Measurements from ENCODE around the gene ARRB2. TPM values are rescaled to one million over a fixed set of nuclear protein-coding genes. Genes with fewer than 3 reads are reported as not detected.
"Not testable (repeated sequence)": the region's sequence is repeated elsewhere in the genome, so short reads cannot be mapped to it uniquely, and the experiment has no call there.

Gene ARRB2
- total RNA-seq, 2 donors from 2014 or later: 9.0 to 22.9 TPM

DNA sequence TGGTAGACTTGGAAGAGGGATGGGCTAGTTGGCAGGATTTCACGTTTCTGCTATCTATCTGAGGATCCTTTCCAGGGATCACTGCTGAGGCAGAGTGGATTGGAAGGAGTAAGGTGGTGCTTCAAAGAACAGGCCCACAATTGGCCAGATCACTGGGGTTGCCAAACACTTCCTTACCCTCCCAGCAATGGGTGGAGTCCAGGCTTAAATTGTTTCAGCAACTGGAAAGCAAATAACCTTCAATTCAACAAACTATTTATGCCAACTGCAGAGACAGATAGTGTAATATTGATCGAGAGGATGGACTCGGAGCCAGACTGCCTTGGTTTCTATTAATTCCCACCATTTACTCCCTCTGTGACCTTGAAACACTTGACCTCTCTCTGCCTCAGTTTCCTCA, 2.1 kb downstream of the ARRB2 start:
- H3K9me3 ChIP-seq: no peaks in the 10 kb centered on the region
- H3K36me3 ChIP-seq: peaks cover 4% of the 10 kb centered on the region
- TF ChIP-seq, protein P1, sequence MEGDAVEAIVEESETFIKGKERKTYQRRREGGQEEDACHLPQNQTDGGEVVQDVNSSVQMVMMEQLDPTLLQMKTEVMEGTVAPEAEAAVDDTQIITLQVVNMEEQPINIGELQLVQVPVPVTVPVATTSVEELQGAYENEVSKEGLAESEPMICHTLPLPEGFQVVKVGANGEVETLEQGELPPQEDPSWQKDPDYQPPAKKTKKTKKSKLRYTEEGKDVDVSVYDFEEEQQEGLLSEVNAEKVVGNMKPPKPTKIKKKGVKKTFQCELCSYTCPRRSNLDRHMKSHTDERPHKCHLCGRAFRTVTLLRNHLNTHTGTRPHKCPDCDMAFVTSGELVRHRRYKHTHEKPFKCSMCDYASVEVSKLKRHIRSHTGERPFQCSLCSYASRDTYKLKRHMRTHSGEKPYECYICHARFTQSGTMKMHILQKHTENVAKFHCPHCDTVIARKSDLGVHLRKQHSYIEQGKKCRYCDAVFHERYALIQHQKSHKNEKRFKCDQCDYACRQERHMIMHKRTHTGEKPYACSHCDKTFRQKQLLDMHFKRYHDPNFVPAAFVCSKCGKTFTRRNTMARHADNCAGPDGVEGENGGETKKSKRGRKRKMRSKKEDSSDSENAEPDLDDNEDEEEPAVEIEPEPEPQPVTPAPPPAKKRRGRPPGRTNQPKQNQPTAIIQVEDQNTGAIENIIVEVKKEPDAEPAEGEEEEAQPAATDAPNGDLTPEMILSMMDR (IDR thresholded peaks at IDR 0.05): no peak
- H3K27me3 ChIP-seq: no peaks in the 10 kb centered on the region
- no peak overlapping the region for H3K4me3 ChIP-seq
- H3K27ac ChIP-seq: peak overlapping the region in 1 of 2 donors; percentile 83
- no peak for DNase-seq (ENCODE audit: low spot score)
- peaks cover 0 to 11% of the 10 kb centered on the region in 2 donors for H3K4me1 ChIP-seq

DNA sequence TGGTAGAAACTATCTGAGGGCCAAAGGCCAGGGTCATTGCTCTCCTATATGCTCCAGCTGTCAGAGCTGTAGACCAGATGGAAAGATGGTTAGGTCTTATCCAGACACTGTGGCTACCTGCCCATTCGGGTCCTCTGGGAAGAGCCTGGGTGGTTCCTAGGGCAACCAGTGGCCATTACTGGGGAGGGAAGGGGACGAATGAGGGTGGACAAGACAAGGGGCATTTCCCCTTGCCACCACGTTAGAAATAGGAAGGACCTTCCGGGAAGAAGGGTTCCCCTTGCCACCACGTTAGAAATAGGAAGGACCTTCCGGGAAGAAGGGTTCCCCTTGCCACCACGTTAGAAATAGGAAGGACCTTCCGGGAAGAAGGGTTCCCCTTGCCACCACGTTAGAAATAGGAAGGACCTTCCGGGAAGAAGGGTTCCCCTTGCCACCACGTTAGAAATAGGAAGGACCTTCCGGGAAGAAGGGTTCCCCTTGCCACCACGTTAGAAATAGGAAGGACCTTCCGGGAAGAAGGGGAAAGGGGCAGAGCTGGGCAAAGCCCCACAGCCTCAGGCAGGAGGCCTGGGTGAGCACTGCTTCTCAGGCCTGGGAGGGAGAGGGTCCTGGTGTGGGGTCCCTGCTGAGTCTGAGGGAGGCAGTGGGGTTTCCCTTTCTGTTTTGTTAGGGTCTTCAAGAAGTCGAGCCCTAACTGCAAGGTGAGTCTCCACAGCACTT, 4.1 kb downstream of the ARRB2 start:
- H3K4me1 ChIP-seq: peaks cover 0 to 11% of the 10 kb centered on the region in 2 donors
- H3K27ac ChIP-seq; H3K36me3 ChIP-seq; H3K27me3 ChIP-seq; H3K4me3 ChIP-seq; H3K9me3 ChIP-seq; DNase-seq (ENCODE audit: low spot score): not testable (repeated sequence)

DNA sequence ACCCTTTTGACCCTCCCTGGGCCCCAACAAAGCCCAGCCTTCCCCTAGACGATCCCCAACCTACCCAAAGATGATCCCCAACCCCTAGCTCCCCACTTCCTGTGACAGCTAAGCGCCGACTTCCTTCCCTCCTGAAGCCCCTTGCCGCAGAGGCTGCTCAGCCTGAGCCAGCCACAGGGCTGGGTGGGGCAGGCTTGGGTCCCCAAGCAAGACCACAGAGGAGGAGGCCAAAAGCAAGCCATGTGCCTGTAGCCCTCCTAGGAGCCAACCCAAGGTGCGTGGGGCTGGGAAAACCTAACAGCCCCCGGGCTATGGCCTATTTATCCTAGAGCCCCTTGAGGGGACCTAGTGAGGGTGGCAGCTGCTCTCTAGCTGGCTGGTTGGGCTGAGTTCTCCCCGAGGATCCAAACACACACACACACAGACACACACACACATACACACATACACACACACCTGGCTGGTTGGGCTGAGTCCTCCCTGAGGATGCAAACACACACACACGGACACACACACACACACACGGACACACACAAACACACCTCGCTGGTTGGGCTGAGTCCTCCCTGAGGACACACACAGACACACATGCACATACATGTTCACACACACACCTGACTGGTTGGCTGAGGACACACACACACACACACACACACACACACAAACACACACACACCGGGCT, 4.8 kb downstream of the ARRB2 start:
- Histone ChIP-seq H3K27me3 (no peaks in the 10 kb centered on the region), H3K27ac (no peak overlapping the region), H3K4me3 (no peak overlapping the region), H3K4me1 (peaks cover 0 to 16% of the 10 kb centered on the region in 2 donors), H3K9me3 (no peaks in the 10 kb centered on the region), H3K36me3 (peaks cover 10% of the 10 kb centered on the region)
- no peak for DNase-seq (ENCODE audit: low spot score)
- TF ChIP-seq, protein P1 (IDR thresholded peaks at IDR 0.05): no peak

DNA sequence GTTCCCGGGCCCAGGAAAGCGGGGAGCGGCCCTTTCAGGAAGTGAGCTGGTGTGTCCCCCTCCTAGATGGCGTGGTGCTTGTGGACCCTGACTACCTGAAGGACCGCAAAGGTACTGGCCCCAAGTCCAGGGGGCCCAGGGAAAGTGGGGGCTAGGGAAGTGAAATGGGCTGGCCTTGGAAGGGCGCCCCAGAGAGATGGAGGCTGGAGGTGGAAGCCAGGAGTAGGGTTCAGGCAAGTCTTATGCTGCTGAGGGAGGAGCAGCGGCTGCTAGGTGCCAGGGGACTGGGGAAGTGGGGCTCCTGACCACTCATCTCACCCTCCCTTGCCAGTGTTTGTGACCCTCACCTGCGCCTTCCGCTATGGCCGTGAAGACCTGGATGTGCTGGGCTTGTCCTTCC, 5.6 kb downstream of the ARRB2 start:
- H3K27ac ChIP-seq: no peak overlapping the region
- no peaks in the 10 kb centered on the region for H3K9me3 ChIP-seq
- H3K4me1 ChIP-seq: peaks cover 0 to 11% of the 10 kb centered on the region in 2 donors
- no peak overlapping the region for H3K4me3 ChIP-seq
- peaks cover 10% of the 10 kb centered on the region for H3K36me3 ChIP-seq
- DNase-seq (ENCODE audit: low spot score): no peak
- TF ChIP-seq, protein P1 (IDR thresholded peaks at IDR 0.05): no peak
- no peaks in the 10 kb centered on the region for H3K27me3 ChIP-seq

DNA sequence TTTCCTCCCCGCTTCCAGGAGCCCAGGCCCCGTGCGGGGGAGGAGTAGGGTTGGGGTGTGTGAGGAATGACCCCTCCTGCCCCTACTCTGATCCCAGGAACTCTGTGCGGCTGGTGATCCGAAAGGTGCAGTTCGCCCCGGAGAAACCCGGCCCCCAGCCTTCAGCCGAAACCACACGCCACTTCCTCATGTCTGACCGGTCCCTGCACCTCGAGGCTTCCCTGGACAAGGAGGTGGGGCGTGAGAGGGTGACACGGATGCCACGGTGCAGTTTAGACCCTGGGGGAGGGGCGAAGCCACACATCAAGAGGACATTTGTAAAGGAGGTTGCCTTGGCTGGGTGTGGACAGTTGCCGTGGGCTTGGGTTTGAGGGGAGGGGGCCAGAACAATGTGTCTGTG, 7.4 kb downstream of the ARRB2 start:
- Histone ChIP-seq H3K36me3 (peaks cover 10% of the 10 kb centered on the region), H3K4me3 (no peak overlapping the region), H3K27me3 (no peaks in the 10 kb centered on the region), H3K9me3 (no peaks in the 10 kb centered on the region), H3K27ac (no peak overlapping the region), H3K4me1 (peaks cover 0 to 9% of the 10 kb centered on the region in 2 donors)
- TF ChIP-seq, protein P1 (IDR thresholded peaks at IDR 0.05): no peak
- no peak for DNase-seq (ENCODE audit: low spot score)

DNA sequence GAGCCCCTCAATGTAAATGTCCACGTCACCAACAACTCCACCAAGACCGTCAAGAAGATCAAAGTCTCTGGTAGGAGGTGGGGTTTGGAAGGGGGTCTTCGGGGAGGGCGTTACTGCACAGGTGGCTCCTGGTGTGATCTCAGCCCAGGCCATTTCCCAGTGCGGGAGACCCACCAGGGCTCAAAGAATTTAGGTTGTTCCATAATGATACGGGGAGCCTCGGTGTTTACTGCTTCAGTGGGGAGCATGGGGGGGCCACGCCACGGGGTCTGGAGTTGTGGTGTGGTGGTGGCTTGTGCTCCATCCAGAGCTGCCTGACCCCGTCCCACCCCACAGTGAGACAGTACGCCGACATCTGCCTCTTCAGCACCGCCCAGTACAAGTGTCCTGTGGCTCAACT, 7.8 kb downstream of the ARRB2 start:
- TF ChIP-seq, protein P1 (IDR thresholded peaks at IDR 0.05): no peak
- H3K36me3 ChIP-seq: peaks cover 10% of the 10 kb centered on the region
- no peaks in the 10 kb centered on the region for H3K27me3 ChIP-seq
- DNase-seq (ENCODE audit: low spot score): no peak
- H3K4me1 ChIP-seq: peaks cover 0 to 9% of the 10 kb centered on the region in 2 donors
- no peaks in the 10 kb centered on the region for H3K9me3 ChIP-seq
- H3K4me3 ChIP-seq: no peak overlapping the region
- H3K27ac ChIP-seq: no peak overlapping the region
